ENCODE data around the gene GPC4.

GPC4 gene

GRCh38 chrX:133305348-133305747 lies 109.9 kb downstream of the GPC4 start:
- TF ChIP-seq CEBPB (IDR thresholded peaks at IDR 0.05) (no peak), EP300 (IDR thresholded peaks at IDR 0.05; ENCODE audit: borderline replicate concordance) (no peak), YY1 (IDR thresholded peaks at IDR 0.05; ENCODE audit: low read depth) (no peak), REST (IDR thresholded peaks at IDR 0.05; ENCODE audit: low read depth) (no peak)
- TF ChIP-seq, protein P1, sequence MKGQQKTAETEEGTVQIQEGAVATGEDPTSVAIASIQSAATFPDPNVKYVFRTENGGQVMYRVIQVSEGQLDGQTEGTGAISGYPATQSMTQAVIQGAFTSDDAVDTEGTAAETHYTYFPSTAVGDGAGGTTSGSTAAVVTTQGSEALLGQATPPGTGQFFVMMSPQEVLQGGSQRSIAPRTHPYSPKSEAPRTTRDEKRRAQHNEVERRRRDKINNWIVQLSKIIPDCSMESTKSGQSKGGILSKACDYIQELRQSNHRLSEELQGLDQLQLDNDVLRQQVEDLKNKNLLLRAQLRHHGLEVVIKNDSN (IDR thresholded peaks at IDR 0.05), result no peak

DNA sequence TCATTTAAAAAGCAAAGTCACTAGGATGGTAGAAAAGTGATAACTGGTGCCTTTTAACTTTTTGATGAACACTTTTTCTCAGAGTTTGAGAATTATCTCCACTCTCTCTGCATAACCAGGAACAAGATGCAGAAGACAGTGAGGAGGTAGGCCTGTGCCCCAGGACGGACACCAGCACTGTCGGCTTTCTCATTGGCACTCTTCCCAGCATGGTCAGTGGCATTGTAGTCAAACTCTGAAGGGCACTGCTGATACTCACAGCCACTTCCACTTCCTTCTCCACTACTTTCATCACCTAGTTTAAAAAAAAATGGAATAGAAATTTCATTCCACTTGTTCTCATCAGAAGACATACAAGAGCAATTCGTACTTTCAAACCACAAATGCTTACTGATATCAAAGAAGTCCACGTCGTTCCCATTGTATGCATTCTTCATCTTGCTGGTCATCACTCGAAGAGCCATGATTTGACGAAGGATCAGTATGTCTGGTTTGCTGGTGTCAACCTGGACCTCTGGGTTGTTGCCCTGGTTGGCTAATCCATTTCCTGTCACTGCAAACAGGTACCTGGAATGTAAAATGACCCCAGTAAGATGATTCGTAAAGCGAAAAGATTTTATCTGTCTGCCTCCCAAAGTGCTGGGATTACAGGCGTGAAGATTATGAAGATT lies 112.4 kb downstream of the GPC4 start:
- TF ChIP-seq TEAD4 (IDR thresholded peaks at IDR 0.05), result no peak
- TF ChIP-seq FOXM1 (IDR thresholded peaks at IDR 0.05; ENCODE audit: borderline replicate concordance, low read depth), result no peak
- no peak for TF ChIP-seq EGR1 (IDR thresholded peaks at IDR 0.05)
- TF ChIP-seq REST (IDR thresholded peaks at IDR 0.05; ENCODE audit: low read depth), result no peak
- TF ChIP-seq TAF1 (IDR thresholded peaks at IDR 0.05; ENCODE audit: low read depth), result no peak
- TF ChIP-seq, protein P2, sequence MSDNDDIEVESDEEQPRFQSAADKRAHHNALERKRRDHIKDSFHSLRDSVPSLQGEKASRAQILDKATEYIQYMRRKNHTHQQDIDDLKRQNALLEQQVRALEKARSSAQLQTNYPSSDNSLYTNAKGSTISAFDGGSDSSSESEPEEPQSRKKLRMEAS (IDR thresholded peaks at IDR 0.05), result no peak
- no peak for TF ChIP-seq EP300 (IDR thresholded peaks at IDR 0.05; ENCODE audit: borderline replicate concordance)
- TF ChIP-seq RAD21 (IDR thresholded peaks at IDR 0.05; ENCODE audit: low read depth), result no peak
- TF ChIP-seq CEBPB (IDR thresholded peaks at IDR 0.05), result no peak
- TF ChIP-seq CREB1 (IDR thresholded peaks at IDR 0.05; ENCODE audit: low read depth), result no peak
- TF ChIP-seq TCF12 (IDR thresholded peaks at IDR 0.05; ENCODE audit: low read depth), result no peak
- no peak for TF ChIP-seq YY1 (IDR thresholded peaks at IDR 0.05; ENCODE audit: low read depth)
- TF ChIP-seq ZBTB7A (IDR thresholded peaks at IDR 0.05; ENCODE audit: low read depth), result no peak
- TF ChIP-seq, protein P1 (IDR thresholded peaks at IDR 0.05), result no peak
- no peak for TF ChIP-seq NFIC (IDR thresholded peaks at IDR 0.05)

- TF ChIP-seq CEBPB (IDR thresholded peaks at IDR 0.05) (no peak), REST (IDR thresholded peaks at IDR 0.05; ENCODE audit: low read depth) (no peak), ZBTB7A (IDR thresholded peaks at IDR 0.05; ENCODE audit: low read depth) (no peak), NFIC (IDR thresholded peaks at IDR 0.05) (no peak), FOXM1 (IDR thresholded peaks at IDR 0.05; ENCODE audit: borderline replicate concordance, low read depth) (no peak), EP300 (IDR thresholded peaks at IDR 0.05; ENCODE audit: borderline replicate concordance) (no peak), TCF12 (IDR thresholded peaks at IDR 0.05; ENCODE audit: low read depth) (no peak), RAD21 (IDR thresholded peaks at IDR 0.05; ENCODE audit: low read depth) (no peak)
- TF ChIP-seq, protein P2 (IDR thresholded peaks at IDR 0.05), result no peak
- TF ChIP-seq, protein P1 (IDR thresholded peaks at IDR 0.05), result no peak
These were observed 114.7 kb downstream of the GPC4 start for GRCh38 chrX:133300591-133300990.

GRCh38 chrX:133297284-133297683 lies 118.0 kb downstream of the GPC4 start:
- TF ChIP-seq TEAD4 (IDR thresholded peaks at IDR 0.05), result no peak
- TF ChIP-seq CREB1 (IDR thresholded peaks at IDR 0.05; ENCODE audit: low read depth), result no peak
- TF ChIP-seq EGR1 (IDR thresholded peaks at IDR 0.05), result no peak
- TF ChIP-seq NFIC (IDR thresholded peaks at IDR 0.05), result no peak
- no peak for TF ChIP-seq EP300 (IDR thresholded peaks at IDR 0.05; ENCODE audit: borderline replicate concordance)
- no peak for TF ChIP-seq RAD21 (IDR thresholded peaks at IDR 0.05; ENCODE audit: low read depth)

Data from Ishikawa (cell line).